GM19035 (cell line): Measurements from ENCODE around the gene KLHL29.

Experiments
- ATAC-seq: cut with Tn5 transposase; IDR thresholded peaks from one replicate; pipeline ENCODE4 v1.9.1; 2021; ENCODE audit not compliant: unreplicated experiment

The KLHL29 gene

DNA sequence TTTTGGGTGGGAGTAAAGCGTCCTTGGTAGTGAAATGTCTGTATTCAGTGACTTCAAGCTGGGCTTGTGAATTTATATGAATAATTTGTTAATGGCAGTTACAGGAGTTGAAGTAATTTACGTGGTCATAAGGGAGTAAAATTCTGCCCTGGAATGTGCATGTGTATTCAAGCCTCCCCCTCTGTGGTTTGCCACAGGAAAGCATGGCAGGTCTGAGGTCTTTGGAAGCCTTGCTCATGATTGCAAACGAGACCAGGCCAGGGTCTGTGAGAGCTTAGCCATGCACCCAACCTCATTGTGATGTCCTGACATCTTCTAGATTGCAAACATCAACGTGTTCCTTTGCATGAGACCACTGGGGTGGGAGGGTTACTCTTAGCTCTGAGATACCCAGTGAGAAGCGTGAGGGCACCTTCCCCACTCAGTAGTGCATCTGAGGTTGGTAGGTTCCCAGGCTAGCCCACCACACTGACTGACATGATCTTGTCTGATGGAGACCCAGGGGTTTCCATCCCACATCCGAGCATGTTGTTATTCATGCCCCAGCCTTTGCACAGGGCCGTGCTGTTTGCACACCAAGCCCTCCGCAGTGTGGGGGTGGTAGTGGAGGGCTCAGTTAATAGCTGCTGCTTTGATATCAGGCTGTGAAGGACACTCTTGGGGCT lies 216.5 kb downstream of the KLHL29 start:
- ATAC-seq: no peak

DNA sequence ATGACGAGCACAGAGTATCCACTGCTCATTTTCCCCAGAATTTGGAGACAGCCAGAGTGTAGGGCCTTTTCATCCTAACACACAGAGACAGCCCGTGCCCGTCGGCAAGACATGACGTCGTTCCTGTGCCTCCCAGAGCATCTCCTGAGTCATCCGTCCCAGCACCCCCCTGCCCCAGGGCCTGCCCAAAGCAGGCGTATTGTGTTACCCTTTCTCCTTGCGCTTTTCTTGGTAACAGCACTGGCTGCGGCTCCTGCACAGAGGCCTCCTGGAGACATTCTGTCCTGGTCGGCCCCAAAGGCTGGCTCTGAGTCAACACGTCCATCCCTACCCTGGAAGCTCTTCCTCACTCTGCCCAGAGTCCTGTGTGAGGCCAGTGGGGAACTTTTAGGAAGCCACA lies 217.1 kb downstream of the KLHL29 start:
- ATAC-seq: no peak

DNA sequence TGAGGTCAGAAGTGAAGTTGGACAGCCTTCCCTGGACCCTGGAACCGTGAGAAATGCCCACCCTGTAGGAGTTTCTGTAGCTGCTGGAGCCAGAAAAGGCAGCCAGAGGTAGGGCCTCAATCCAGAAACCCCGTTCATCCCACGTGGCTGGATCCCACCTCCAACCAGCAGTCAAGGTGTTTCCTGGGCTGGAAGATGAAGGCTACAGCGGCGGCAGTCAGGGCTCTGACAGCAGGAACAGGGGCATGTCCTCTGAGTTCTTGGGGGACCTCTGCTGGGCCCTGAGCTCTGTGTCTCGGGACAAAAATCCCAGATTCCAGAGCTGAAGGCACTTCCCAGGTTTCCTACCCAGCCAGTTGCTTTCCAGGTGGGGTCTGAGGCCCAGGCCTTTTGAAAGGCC lies 218.2 kb downstream of the KLHL29 start:
- no peak for ATAC-seq

DNA sequence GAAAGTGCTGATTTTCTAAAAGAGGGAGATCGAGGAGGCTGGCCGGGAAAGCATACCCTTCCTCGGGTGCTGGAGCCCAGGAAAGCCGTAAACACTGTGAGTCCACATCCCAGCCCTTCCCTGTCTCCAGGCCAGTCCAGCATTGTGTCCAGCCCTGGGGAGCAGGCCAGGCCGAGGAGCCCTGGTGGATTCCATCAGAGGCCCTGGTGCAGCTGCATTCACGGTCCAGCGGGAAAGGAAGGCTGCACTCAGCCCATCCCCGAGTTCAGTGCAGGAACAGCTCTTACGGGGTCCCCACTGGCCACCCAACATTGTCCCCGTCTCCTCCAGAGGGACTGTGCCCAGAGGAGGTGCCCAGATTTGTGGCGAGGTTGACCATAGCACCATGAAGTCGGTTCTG lies 218.6 kb downstream of the KLHL29 start:
- ATAC-seq: no peak

DNA sequence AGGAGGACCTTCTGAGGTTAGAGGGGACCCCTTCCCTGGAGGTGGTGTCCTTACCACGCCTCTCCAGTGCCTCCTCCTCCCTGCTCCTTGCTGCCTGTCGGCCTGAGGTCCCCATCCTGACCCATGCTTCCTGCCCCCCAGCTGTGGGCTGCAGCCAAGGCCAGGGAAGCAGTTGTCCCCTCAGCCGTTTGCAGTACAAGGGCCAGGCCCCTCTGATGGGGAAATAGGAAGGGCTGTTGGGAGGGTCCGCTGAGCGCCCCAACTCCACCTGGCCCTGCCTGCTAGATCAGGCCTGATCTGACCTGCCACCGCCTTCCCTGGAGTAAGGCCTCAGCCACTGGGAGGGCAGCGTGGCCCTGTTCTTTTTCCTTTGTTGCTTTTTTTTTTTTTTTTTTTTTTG lies 219.8 kb downstream of the KLHL29 start:
- no peak for ATAC-seq

DNA sequence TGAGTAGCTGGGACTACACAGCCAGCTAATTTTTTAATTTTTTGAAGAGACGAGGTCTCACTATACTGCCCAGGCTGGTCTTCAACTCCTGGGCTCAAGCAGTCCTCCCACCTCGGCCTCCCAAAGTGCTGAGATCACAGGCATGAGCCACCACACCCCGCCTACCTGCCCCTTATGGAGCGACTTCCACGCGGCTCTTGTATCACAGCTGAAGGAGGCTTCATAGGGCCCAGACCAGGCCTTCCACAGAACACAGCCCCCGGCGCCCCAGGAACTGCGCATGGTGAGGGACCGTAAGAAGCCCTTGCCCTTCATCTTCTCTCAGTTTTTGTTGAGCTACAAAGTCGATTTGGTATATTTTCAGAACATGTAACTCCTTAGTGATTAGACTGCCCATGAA lies 220.3 kb downstream of the KLHL29 start:
- no peak for ATAC-seq

DNA sequence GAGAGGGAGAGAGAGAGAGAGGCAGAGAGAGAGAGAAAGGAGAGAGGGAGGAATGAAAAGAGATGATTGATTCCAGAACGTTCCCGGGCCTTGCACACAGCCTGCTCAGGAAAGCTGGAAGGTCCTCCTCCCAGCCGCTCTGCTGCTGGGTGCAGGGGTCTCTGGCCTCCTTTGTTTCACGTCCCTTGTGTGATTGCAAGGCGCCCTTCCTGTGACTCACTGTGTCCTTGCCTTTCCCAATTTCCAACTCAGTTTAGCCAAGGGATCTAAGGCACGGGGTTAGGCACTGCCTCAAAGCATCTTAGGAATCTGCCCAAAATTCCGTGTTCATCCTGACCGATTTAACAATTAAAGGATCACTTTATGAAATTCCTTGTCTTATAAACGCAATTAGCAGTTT lies 221.2 kb downstream of the KLHL29 start:
- no peak for ATAC-seq

DNA sequence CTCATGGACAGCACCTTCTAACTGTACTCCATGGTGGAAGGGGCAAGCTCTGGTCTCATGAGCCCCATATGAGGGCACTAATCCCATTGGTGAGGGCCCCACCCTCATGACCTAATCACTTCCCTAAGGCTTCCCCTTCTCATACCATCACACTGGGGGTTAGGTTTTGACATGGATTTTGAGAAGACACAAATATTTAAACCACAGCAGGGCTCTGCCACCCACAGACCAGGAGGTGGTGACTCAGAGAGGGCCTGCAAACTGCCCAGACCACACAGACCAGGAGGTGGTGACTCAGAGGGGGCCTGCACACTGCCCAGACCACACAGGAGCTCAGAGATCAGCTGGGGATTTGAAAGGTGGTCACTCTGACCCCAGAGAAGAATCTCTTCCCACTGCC lies 222.0 kb downstream of the KLHL29 start:
- ATAC-seq: no peak

DNA sequence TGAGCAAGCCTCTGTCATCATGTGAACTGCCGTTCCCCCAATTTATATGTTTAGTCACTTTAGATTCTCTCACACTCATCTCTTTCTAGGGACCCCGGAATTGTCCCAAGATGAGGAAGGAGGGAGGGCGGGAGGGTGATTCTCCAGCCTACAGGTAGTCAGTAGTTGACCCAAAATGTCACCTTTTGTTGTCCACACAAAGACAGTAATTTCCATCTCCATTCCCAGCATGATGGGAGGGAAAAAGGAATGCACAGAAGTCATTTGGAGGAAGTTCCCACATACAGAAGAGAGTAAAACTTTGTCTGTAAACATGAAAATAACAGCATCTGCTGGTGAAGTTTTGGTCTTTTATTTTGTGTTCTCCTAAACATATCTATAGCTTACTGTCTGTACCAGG lies 222.9 kb downstream of the KLHL29 start:
- ATAC-seq: no peak

DNA sequence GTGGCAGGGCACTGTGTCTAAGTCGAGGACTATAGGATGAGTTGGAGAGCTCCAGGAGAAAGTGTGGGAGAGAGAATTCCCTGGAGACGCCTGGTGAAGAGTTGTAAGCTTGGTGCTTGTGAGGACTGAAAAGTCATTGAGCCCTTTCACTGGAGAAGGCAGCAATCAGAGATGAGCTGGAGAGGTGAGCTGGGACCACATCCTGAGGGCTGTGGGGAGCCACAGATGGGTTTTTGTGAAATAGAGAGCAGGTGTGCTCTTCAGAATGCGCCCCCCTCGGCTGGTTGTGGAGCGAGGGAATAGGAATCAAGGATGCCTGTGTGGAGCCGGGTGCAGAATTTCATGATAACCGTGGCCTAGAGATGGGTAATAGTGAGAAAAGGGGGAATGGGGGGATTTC lies 224.3 kb downstream of the KLHL29 start:
- ATAC-seq: no peak

DNA sequence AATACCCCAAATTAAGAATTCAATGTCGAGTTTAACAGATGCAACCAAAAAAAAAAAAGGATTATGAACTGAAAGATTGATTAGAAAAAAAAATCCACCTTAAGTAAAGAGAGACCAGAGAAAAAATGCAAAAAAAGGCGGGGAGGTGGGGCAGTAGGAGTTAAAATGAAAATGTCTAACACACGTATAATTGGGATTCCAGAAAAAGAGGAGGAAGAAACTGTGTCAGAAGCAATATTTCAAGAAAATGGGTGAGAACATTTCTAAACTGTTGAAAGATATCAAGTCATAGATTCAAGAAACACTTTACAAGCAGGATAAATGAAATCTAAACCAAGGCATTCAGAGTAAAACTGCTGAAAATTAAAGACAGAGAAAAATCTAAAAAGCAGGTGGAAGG lies 226.9 kb downstream of the KLHL29 start:
- ATAC-seq: no peak

DNA sequence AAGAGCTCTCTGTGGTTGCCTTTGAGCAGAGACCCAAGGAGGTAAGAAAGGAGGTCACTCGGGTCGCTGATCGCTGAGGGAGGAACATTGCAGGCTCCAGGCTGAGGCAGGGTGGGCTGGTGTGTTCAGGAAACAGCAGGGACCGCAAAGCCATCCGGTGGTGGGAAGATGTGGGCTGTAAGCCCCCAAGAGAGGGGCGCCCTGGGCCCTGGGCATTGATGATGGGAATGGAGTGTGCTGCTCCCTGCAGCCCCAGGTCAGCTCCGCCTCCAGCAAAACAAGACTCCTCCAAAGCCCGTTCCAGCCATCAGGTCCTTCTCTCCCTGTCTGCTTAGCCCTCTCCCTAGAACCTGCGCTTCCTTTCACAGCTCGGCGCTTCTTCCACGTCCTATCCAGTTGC lies 229.7 kb downstream of the KLHL29 start:
- ATAC-seq: no peak

DNA sequence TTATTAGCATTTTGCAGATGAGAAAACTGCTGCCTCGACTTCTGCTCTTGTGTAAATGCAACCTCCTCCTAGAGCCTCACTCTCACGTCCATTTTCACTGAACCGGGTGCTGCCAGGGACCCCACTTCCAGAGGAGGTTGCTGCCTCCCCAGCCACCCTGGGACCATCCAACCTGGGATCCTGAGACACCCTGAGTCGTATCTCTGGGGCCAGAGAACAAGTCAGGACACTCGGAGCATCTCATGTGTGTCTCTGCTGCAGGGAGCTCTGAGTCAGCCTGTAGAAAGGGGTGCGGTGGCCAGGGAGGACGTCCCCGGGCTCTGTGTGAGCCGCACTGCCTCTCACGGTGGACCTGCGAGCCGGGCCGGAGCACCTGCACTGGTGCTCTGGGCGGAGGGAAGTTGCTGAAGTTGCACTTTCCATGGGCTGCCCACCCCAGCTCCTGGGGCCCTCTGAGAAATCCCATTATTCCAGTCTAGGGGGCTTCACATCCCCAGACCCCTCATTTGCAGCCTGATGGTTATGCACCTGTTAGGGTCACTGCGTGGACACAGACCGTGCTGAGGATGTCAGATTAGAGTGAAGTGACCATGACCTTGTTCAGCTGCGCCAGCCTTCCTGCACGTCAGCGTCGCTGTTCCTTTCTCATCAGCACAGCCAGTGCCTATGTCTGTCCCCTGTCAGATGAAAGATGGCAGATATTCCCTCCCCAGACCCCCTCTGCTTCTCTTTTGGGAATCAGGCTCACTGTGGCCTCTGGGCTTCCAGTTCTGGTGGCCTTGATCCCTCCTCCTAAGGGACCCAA lies 230.4 kb downstream of the KLHL29 start:
- ATAC-seq: no peak

DNA sequence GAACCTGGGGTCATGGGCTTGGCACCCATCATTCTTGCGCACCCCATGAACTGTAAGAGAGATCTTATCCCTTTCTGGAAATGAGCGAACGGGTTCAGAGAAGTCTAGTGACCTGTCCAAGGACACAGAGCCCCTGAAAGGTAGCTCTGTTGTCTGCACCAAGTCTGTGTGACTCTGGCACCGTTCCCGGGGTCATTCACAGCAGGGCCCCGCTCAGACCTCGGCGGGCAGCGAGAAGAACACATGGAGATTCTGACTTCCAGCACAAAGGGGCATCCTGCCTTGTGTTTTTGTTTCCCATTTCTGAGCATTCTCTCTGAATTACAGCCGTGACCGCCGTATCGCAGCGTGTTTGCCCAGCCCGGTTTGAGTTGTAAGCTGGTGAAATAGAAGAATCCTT lies 231.7 kb downstream of the KLHL29 start:
- no peak for ATAC-seq

DNA sequence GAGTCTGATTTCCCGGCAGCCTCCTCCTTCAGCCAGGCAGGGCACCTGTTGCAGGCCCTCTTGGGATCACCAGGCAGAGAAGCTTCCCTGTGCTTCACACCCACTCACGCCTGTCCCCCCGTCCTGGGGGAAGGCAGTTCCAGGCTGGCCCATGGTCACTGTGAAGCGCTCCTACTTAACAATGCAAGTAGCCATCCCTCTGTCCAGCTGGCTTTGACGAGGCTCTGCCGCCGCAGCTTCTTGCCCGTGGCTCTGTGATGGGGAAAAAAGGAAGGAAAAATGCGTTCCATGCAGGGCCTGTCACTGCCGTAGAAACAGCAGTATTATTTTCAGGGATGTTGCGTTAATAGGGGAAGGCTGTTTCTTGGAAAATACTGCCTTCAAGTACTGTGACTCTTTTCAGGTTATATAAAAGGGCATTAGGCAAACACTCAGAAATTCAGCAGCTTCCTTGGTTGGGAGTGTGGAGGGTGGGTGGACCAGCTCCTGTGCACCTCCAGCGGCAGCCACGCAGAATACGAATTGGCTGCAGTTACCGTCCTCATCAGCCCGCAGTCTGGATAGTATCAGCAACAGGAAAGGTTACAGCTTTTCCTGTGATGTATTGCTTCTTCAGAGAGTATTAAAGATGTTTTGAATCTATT lies 232.3 kb downstream of the KLHL29 start:
- no peak for ATAC-seq

DNA sequence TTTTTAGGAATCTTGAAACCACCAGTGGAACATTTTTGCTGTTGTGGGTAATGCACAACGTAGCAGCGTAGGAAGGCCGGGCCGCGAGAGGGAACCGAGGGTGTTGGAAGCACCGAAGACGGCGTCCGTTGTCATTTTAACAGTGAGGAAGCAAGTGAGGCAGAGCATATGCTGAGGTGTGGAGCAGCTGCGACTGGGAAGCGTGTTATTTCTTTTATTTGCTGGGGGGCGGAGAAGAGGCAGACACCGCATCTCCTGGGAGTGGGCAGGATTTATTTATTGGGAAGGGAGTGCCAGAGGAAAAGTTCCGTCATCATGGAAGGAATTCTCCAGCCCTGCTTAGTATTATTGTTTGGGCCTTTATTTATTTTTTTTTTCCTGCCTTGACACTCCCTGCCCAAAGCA lies 232.8 kb downstream of the KLHL29 start:
- no peak for ATAC-seq

DNA sequence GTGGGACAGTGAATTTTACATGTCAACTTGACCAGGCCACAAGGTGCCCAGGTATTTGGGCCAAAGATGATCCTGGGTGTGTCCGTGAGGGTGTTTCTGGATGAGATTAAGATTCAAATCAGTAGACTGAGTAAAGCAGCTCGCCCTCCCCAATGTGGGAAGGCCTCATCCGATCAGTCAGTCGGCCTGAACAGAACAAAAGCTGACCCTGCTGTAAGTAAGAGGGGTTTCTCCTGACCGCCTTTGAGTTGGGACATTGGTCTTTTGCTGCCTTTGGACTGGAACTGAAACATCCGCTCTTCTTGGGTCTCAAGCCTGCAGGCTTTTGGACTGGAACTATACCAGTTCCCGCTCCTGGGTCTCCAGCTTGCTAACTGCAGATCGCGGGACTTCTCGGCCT lies 233.3 kb downstream of the KLHL29 start:
- ATAC-seq: no peak

DNA sequence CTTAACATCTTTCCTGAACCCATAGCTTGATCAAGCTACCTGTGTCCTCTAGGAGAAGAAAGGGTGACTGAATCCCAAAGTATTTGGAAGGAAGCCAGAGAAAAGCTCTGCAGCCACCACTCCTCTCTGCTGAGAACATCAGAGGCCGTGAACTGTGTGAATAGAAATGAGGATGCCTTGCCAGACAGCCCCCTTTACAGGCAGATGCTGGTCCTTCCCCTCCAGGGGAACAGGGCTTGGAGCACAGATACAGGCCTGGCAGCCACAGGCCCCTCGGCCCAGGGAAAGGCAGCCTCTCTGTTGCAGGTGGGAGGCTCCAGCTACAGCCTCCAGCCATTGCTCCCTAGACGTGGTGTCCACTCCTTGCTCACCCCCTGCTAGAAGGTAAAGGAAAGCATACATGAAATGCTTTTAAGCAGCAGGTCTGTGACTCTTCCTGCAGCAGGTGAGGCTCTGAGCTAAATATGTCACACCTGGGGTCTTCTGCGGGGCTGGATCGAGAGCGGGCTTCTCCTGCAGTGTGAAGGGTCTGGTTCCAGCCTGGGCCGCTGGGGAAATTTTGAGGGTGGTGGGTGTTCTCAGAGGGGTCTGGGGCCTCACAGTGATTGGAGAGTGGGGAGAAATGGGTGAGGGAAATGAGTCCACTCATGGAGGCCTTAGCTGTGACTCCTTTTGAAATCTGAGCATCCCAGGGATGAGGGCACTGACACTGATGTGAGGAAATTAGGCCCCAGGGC lies 234.0 kb downstream of the KLHL29 start:
- no peak for ATAC-seq

DNA sequence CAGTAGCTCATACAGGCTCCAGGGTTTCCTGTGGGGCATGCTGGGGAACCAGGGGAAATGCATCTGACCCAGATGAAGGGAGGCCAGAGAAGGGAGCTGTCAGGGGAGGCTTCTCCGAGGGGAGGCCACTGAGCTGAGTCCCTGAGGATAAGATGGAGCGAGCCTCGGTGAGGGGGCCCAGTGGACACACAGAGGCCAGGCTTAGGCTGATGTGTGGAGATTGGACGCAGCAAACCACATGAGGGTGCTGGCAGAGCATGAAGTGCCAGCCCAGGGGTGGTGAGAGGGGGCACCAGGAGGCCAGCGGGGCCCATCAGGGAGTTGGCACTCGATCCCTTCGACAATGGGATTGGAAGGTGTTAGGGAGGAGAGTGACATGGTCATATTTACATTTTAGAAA lies 235.0 kb downstream of the KLHL29 start:
- ATAC-seq: no peak

DNA sequence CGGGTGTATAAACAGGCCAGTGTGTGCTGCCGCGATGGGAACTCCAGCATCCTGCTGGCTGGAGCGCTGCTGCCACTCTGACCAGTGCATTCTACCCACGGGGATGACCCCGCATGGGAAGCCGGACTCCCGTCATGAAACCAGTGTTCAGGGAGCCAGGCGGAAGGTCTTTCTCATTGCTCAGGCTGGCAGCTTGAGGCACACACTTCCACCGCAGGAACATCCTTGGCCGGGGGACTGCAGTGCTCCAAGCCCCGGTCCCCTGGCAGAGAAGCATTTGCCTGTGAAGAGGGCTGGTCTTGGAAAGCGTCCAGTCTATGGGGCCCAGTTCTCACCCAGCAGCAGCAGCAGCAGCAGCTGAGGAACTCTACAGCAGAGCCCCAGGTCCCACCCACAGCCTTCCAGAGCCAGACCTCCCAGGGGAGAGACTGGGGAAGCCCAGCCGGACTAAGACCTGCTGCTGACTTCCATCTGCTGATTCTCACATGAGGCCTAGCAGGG lies 235.9 kb downstream of the KLHL29 start:
- ATAC-seq: no peak

DNA sequence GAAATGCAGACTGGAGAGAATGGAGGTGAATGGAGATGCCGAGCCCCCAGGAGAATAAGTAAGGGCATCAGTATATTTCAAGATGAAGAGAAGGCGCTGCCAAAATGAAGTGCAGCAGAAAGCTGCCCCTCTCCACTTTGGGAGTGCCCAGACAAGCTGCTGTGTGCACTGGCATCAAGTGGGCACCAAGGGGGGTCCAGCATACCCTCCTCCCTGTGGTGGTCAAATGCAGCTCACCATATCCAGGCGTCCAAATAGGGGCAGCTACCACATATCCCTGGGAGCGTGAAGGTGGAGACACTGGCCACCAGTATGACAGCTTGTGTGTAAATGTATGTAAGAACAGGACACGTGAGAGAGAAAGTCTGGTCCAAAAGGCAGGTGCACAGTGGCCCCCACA lies 236.6 kb downstream of the KLHL29 start:
- no peak for ATAC-seq
